Left lung (tissue), 10 donors: ENCODE results near the gene AK3. TPM values are rescaled to one million over a fixed set of nuclear protein-coding genes. Genes with fewer than 3 reads are reported as not detected.
"Not testable (repeated sequence)": the region's sequence is repeated elsewhere in the genome, so short reads cannot be mapped to it uniquely, and the experiment has no call there.

Experiments used
- ATAC-seq: fragments of 200-7000 bp; cut with Tn5 transposase; one replicate; pipeline ENCODE4 v1.9.1; 2020; ENCODE audit warnings: moderate library complexity
- DNase-seq, 4 donors: peaks; one replicate each; pipeline ENCODE4 v3.0.0-alpha.2; 2013 to 2020
- H3K27ac ChIP-seq, 2 donors: fragments of 200-600 bp; sonication (generic) in 1 of 2; one replicate each; pipeline versions ENCODE4 v1.5.0 to v1.8.0; 2020 to 2021
- H3K27me3 ChIP-seq, 2 donors: fragments of 200-600 bp; sonication (generic) in 1 of 2; one replicate each; pipeline versions ENCODE4 v1.5.0 to v1.8.0; 2020 to 2021
- H3K36me3 ChIP-seq, 2 donors: fragments of 200-600 bp; sonication (generic) in 1 of 2; one replicate each; pipeline versions ENCODE4 v1.5.0 to v1.8.0; 2020 to 2021
- H3K4me1 ChIP-seq, 2 donors: fragments of 200-600 bp; one replicate each; pipeline ENCODE4 v1.8.0; 2021
- H3K4me3 ChIP-seq, 2 donors: fragments of 200-600 bp; sonication (generic) in 1 of 2; one replicate each; pipeline versions ENCODE4 v1.5.0 to v1.8.0; 2020 to 2021; ENCODE audit warnings: mild to moderate bottlenecking in 1 of 2
- H3K9me3 ChIP-seq, 2 donors: fragments of 200-600 bp; sonication (generic) in 1 of 2; one replicate each; pipeline versions ENCODE4 v1.5.0 to v1.8.0; 2020 to 2021
- CTCF ChIP-seq, 2 donors: fragments of 200-600 bp; sonication (generic) in 1 of 2; IDR thresholded peaks; one replicate each; pipeline versions ENCODE4 v1.5.0 to v1.8.0; 2021; ENCODE audit warnings: antibody characterized with exemption in 2 of 2
- intact Hi-C, 2 donors: fragments of 100-400 bp; cut with DNase I; formaldehyde crosslinking; loops; one replicate each; pipeline versions ENCODE4 v1.11.2 to v1.14.2; 2022
- polyA plus RNA-seq, 6 donors: library from polyadenylated mRNA; unstranded; fragments of 120-200 nt; gene quantifications; one replicate each; pipeline ENCODE4 v1.2.1, GENCODE V29; 2013; ENCODE audit not compliant: insufficient read length in 6 of 6
- total RNA-seq, 2 donors: library from RNA; stranded (reverse); fragmentation: NEBNext Ultra II Directional; extraction: Animal tissue kit (Norgen Biotek cat#: 25700); gene quantifications; one replicate each; pipeline ENCODE4 v1.2.1, GENCODE V29; 2021
- donor health status: DM: no; HTN: yes; CAD: no.
- donor health status: DM: no; HTN: no; CAD: no.

The AK3 gene
- total and polyA plus RNA-seq, 8 donors: 44.8 to 78.6 (median 67.7) TPM

- Histone ChIP-seq H3K27me3 (no peaks in the 10 kb centered on the region), H3K4me1 (peaks cover 4 to 53% of the 10 kb centered on the region in 2 donors), H3K36me3 (no peaks in the 10 kb centered on the region), H3K9me3 (no peaks in the 10 kb centered on the region), H3K4me3 (peak overlapping the region; percentile 18 to 23), H3K27ac (peak overlapping the region; percentile 49 to 88)
- DNase-seq: peak in 3 of 4 donors; percentile 59 to 80 (median 71)
- peak; percentile 82 for ATAC-seq
- peak; percentile 70 to 78 for TF ChIP-seq CTCF (IDR thresholded peaks at IDR 0.05)
- intact Hi-C loops: loop anchor here in 1 of 2 donors (5.0 kb wide), 2 partner anchors 160 to 225 kb away; partner anchors contain the start of gene JAK2
Measured at GRCh38 chr9:4762108-4762885, 21.3 kb upstream of the AK3 start.

- Histone ChIP-seq H3K4me3 (no peak overlapping the region), H3K9me3 (no peaks in the 10 kb centered on the region), H3K27ac (peak overlapping the region in 1 of 2 donors; percentile 64), H3K4me1 (peaks cover 4 to 53% of the 10 kb centered on the region in 2 donors), H3K36me3 (no peaks in the 10 kb centered on the region), H3K27me3 (no peaks in the 10 kb centered on the region)
- ATAC-seq (peak; percentile 30), DNase-seq (no peak)
- intact Hi-C loops: loop anchor here in 1 of 2 donors (5.0 kb wide), 2 partner anchors 162 to 227 kb away; partner anchors contain the start of gene JAK2
- TF ChIP-seq CTCF (IDR thresholded peaks at IDR 0.05): no peak
Measured at GRCh38 chr9:4760122-4760521, 19.1 kb upstream of the AK3 start.

- H3K4me1 ChIP-seq: peaks cover 0 to 26% of the 10 kb centered on the region in 2 donors
- no peak for TF ChIP-seq CTCF (IDR thresholded peaks at IDR 0.05)
- H3K27ac ChIP-seq: no peak overlapping the region
- H3K27me3 ChIP-seq: no peaks in the 10 kb centered on the region
- ATAC-seq: peak; percentile 66
- no peaks in the 10 kb centered on the region for H3K9me3 ChIP-seq
- no peak overlapping the region for H3K4me3 ChIP-seq
- no peaks in the 10 kb centered on the region for H3K36me3 ChIP-seq
- intact Hi-C loops: no loop called here
- peak in 1 of 4 donors; percentile 14 for DNase-seq
Measured at GRCh38 chr9:4756420-4756819, 15.4 kb upstream of the AK3 start.

GRCh38 chr9:4755026-4755609 lies 14.1 kb upstream of the AK3 start:
- ATAC-seq (no peak), DNase-seq (no peak)
- Histone ChIP-seq H3K4me1 (peaks cover 0 to 13% of the 10 kb centered on the region in 2 donors), H3K4me3 (no peak overlapping the region), H3K36me3 (no peaks in the 10 kb centered on the region), H3K27ac (no peak overlapping the region), H3K27me3 (no peaks in the 10 kb centered on the region), H3K9me3 (no peaks in the 10 kb centered on the region)
- TF ChIP-seq CTCF (IDR thresholded peaks at IDR 0.05): no peak
- intact Hi-C loops: no loop called here

- H3K9me3 ChIP-seq, H3K36me3 ChIP-seq, ATAC-seq, H3K4me3 ChIP-seq, H3K27ac ChIP-seq, H3K27me3 ChIP-seq, DNase-seq, H3K4me1 ChIP-seq, intact Hi-C loops: not testable (repeated sequence)
Measured at GRCh38 chr9:4754530-4754929, 13.5 kb upstream of the AK3 start.
